IMR-90 (cell line): ENCODE data around the gene CAVIN2. TPM values are rescaled to one million over a fixed set of nuclear protein-coding genes. Genes with fewer than 3 reads are reported as not detected.

Source experiments
- ATAC-seq: fragments of 200-7000 bp; cut with Tn5 transposase; 2 replicates; pipeline ENCODE4 v1.9.1; 2020; ENCODE audit warnings: low read depth, mild to moderate bottlenecking, moderate library complexity
- BruUV-seq: library from RNA; stranded (reverse); fragments of 400-500 nt; replicated peaks from 2 replicates; lab custom pipeline; 2021; lab: Mats Ljungman, UMichigan
- CTCF ChIA-PET: fragments of 300-600 bp; formaldehyde crosslinking; extraction: SDS; loops from one replicate; lab custom pipeline; 2021; ENCODE audit warnings: antibody characterized with exemption; lab: Yijun Ruan, JAX
- POLR2A ChIA-PET: fragments of 300-600 bp; sonication (Branson Sonifier 250); formaldehyde crosslinking; loops from one replicate; lab custom pipeline; 2022; ENCODE audit warnings: antibody characterized with exemption; ENCODE audit not compliant: unreplicated experiment; lab: Charles Lee
- DNase-seq: peaks from one replicate; pipeline ENCODE4 v3.0.0; 2013
- H2AFZ ChIP-seq: replicated peaks from 2 replicates; pipeline ENCODE3; 2013; ENCODE audit warnings: low read length, mild to moderate bottlenecking; ENCODE audit not compliant: poor library complexity
- H2AK5ac ChIP-seq: 2 replicates; pipeline ENCODE4 v1.6.1; 2013; ENCODE audit warnings: low read depth, low read length, inconsistent platforms
- H2AK9ac ChIP-seq: replicated peaks from 2 replicates; pipeline ENCODE3; 2013; ENCODE audit warnings: mild to moderate bottlenecking, low read depth, low read length, moderate library complexity; ENCODE audit not compliant: poor library complexity
- H2BK120ac ChIP-seq: 2 replicates; pipeline ENCODE4 v1.6.1; 2013; ENCODE audit warnings: low read depth, low read length, inconsistent platforms
- H2BK15ac ChIP-seq: 3 replicates; pipeline ENCODE4 v1.6.1; 2013; ENCODE audit warnings: low read depth, low read length, inconsistent platforms
- H2BK20ac ChIP-seq: 2 replicates; pipeline ENCODE4 v1.6.1; 2013; ENCODE audit warnings: low read depth, mild to moderate bottlenecking, inconsistent platforms, low read length, moderate library complexity
- H2BK5ac ChIP-seq: 2 replicates; pipeline ENCODE4 v1.6.1; 2013; ENCODE audit warnings: mild to moderate bottlenecking, low read depth, low read length, inconsistent platforms; ENCODE audit not compliant: poor library complexity, severe bottlenecking
- H3K14ac ChIP-seq: replicated peaks from 2 replicates; pipeline ENCODE4 v1.6.1; 2013; ENCODE audit warnings: low read depth, low read length, inconsistent platforms
- H3K18ac ChIP-seq: 2 replicates; pipeline ENCODE4 v1.6.1; 2013; ENCODE audit warnings: low read depth, low read length, control low read depth
- H3K23ac ChIP-seq: 2 replicates; pipeline ENCODE4 v1.6.1; 2013; ENCODE audit warnings: low read depth, low read length, inconsistent platforms
- H3K27ac ChIP-seq: 2 replicates; pipeline ENCODE4 v1.5.1; 2013; ENCODE audit warnings: mild to moderate bottlenecking, control low read depth, low read length; ENCODE audit not compliant: insufficient read depth
- H3K27me3 ChIP-seq: 2 replicates; pipeline ENCODE4 v1.6.1; 2013; ENCODE audit warnings: low read length; ENCODE audit not compliant: control insufficient read depth, insufficient read depth
- H3K36me3 ChIP-seq: 2 replicates; pipeline ENCODE4 v1.6.1; 2013; ENCODE audit warnings: low read length, mixed read lengths; ENCODE audit not compliant: control insufficient read depth, insufficient read depth
- H3K4ac ChIP-seq: 2 replicates; pipeline ENCODE4 v1.6.1; 2013; ENCODE audit warnings: low read depth, low read length, inconsistent platforms
- H3K4me1 ChIP-seq: 2 replicates; pipeline ENCODE4 v1.6.1; 2013; ENCODE audit warnings: low read length, mixed read lengths; ENCODE audit not compliant: control insufficient read depth, insufficient read depth
- H3K4me2 ChIP-seq: 2 replicates; pipeline ENCODE4 v1.6.1; 2013; ENCODE audit warnings: low read depth, mild to moderate bottlenecking, control low read depth, low read length, moderate library complexity
- H3K4me3 ChIP-seq: 2 replicates; pipeline ENCODE4 v1.5.1; 2013; ENCODE audit warnings: low read depth, mild to moderate bottlenecking, control low read depth, low read length, moderate library complexity; ENCODE audit not compliant: insufficient read depth
- H3K56ac ChIP-seq: 2 replicates; pipeline ENCODE4 v1.6.1; 2013; ENCODE audit warnings: low read length, inconsistent platforms; ENCODE audit not compliant: insufficient read depth; ENCODE audit errors: extremely low read depth
- H3K79me1 ChIP-seq, 2 experiments: 2 replicates each; pipeline ENCODE4 v1.6.1; 2013; ENCODE audit warnings: low read length in 2 of 2, inconsistent platforms in 1 of 2, low read depth in 1 of 2
- H3K9ac ChIP-seq: 2 replicates; pipeline ENCODE4 v1.6.1; 2013; ENCODE audit warnings: low read depth, low read length, control low read depth
- H3K9me1 ChIP-seq: 2 replicates; pipeline ENCODE4 v1.6.1; 2013; ENCODE audit warnings: low read length, inconsistent platforms; ENCODE audit not compliant: insufficient read depth
- H3K9me3 ChIP-seq: 2 replicates; pipeline ENCODE4 v1.6.1; 2013; ENCODE audit warnings: low read length; ENCODE audit not compliant: control insufficient read depth, insufficient read depth
- H4K20me1 ChIP-seq: 2 replicates; pipeline ENCODE4 v1.6.1; 2013; ENCODE audit warnings: low read length, inconsistent platforms; ENCODE audit not compliant: insufficient read depth
- H4K5ac ChIP-seq: 2 replicates; pipeline ENCODE4 v1.6.1; 2013; ENCODE audit warnings: mild to moderate bottlenecking, low read depth, low read length, control low read depth
- H4K8ac ChIP-seq, 2 experiments: 2 replicates each; pipeline ENCODE4 v1.6.1; 2013; ENCODE audit warnings: low read depth in 2 of 2, low read length in 2 of 2, control low read depth in 1 of 2, inconsistent platforms in 1 of 2
- H4K91ac ChIP-seq: 2 replicates; pipeline ENCODE4 v1.6.1; 2013; ENCODE audit warnings: low read depth, low read length, inconsistent platforms; ENCODE audit not compliant: insufficient read depth
- CEBPB ChIP-seq: IDR thresholded peaks from 2 replicates; pipeline ENCODE4 v1.6.1; 2012; ENCODE audit warnings: low read depth, low read length, improper control_type of control experiment
- CHD1 ChIP-seq: IDR thresholded peaks from 2 replicates; pipeline ENCODE4 v1.6.1; 2012; ENCODE audit warnings: low read depth, low read length, improper control_type of control experiment
- CTCF ChIP-seq: conservative IDR thresholded peaks from 2 replicates; pipeline ENCODE4 v1.5.1; 2012; ENCODE audit warnings: mild to moderate bottlenecking, low read depth, low read length, improper control_type of control experiment
- RAD21 ChIP-seq: IDR thresholded peaks from 2 replicates; pipeline ENCODE4 v1.6.1; 2012; ENCODE audit warnings: low read length, improper control_type of control experiment
- RCOR1 ChIP-seq: IDR thresholded peaks from 2 replicates; pipeline ENCODE4 v1.6.1; 2012; ENCODE audit warnings: mild to moderate bottlenecking, low read length, improper control_type of control experiment; ENCODE audit not compliant: insufficient replicate concordance
- SMC3 ChIP-seq: fragments of 150-350 bp; IDR thresholded peaks from 2 replicates; pipeline ENCODE4 v1.6.1; 2016; ENCODE audit warnings: low read depth, mild to moderate bottlenecking, antibody characterized with exemption, low read length, moderate library complexity
- USF2 ChIP-seq: fragments of 150-350 bp; IDR thresholded peaks from 2 replicates; pipeline ENCODE4 v1.6.1; 2017; ENCODE audit warnings: mild to moderate bottlenecking, antibody characterized with exemption, low read length, low read depth
- WGBS, 2 experiments: methylation state at CpG; one replicate each; pipeline versions ENCODE4 v1.1.5 to v1.1.7; 2013; ENCODE audit warnings: missing lambda C conversion rate in 2 of 2; ENCODE audit not compliant: insufficient read length in 1 of 2; ENCODE audit errors: extremely low coverage in 2 of 2; 5-methylcytosine and 5-hydroxymethylcytosine counted together
- dilution Hi-C: fragments of 300-500 bp; cut with HindIII; formaldehyde crosslinking; loops from one replicate; pipeline ENCODE4 v1.14.3; 2018; ENCODE audit warnings: low sequenced_read_pairs; ENCODE audit not compliant: unreplicated experiment
- in situ Hi-C: fragments of 300-500 bp; cut with MboI; formaldehyde crosslinking; loops from 3 replicates; pipeline ENCODE4 v1.14.3; 2019; ENCODE audit warnings: low sequenced_read_pairs, inconsistent platforms, mixed read lengths
- intact Hi-C: fragments of 100-400 bp; cut with micrococcal nuclease; formaldehyde crosslinking; loops from 2 replicates; pipeline ENCODE4 v1.10.0; 2022
- polyA plus RNA-seq, 3 experiments: library from polyadenylated mRNA; depleted of rRNA; stranded (reverse); fragments of >200 nt; gene quantifications; 2 replicates each; pipeline ENCODE4 v1.2.3, GENCODE V29; 2012; ENCODE audit warnings: low replicate concordance in 1 of 3
- total RNA-seq: library from RNA; depleted of rRNA; stranded (reverse); fragments of >200 nt; gene quantifications from 2 replicates; pipeline ENCODE4 v1.2.3, GENCODE V29; 2012

Gene CAVIN2
- total and polyA plus RNA-seq, 2 of the 4 experiments (the other 2 are of a cell fraction), result 7.7 to 11.5 TPM

- H3K9me1 ChIP-seq, result peaks cover 3% of the 10 kb centered on the region; the same call in 1 of the 2 replicates
- dilution Hi-C loops (no loop called here), intact Hi-C loops (no loop called here), in situ Hi-C loops (no loop called here)
- DNase-seq (no peak), ATAC-seq (no peak)
- no peak overlapping the region; the same call in 1 of the 2 replicates for H3K18ac ChIP-seq
- TF ChIP-seq USF2, result no peak
- no peak for TF ChIP-seq CTCF
- TF ChIP-seq CHD1, result no peak
- no peak for TF ChIP-seq CEBPB
- TF ChIP-seq RAD21, result no peak
- no peak for TF ChIP-seq RCOR1
- no peak for TF ChIP-seq SMC3
- 0 out of 3 replicates have a peak overlapping the region, but pooled peaks have one; percentile 9 for H2BK15ac ChIP-seq
- H3K23ac ChIP-seq, result no peak overlapping the region
- H3K9ac ChIP-seq, result no peak overlapping the region
- no peak overlapping the region for H2AK5ac ChIP-seq
- H3K14ac ChIP-seq, result no peak overlapping the region
- H3K4ac ChIP-seq, result no peak overlapping the region
- no peak overlapping the region for H2BK5ac ChIP-seq
- no peaks in the 10 kb centered on the region for H3K79me1 ChIP-seq
- no peaks in the 10 kb centered on the region for H3K4me1 ChIP-seq
- H3K4me3 ChIP-seq, result no peak overlapping the region
- WGBS, 2 experiments, result no CpG with 5 or more reads among the region's 3 CpGs
- no peak overlapping the region for H3K27ac ChIP-seq
- H2BK20ac ChIP-seq, result no peak overlapping the region
- no peaks in the 10 kb centered on the region for H4K20me1 ChIP-seq
- H4K8ac ChIP-seq, result no peak overlapping the region
- H3K9me3 ChIP-seq, result no peaks in the 10 kb centered on the region; the same call in 1 of the 2 replicates
- H2BK120ac ChIP-seq, result no peak overlapping the region
- H4K91ac ChIP-seq, result no peak overlapping the region
- ChIA-PET POLR2A (no interaction called here), CTCF (interaction anchor here (1.0 kb wide), 1 partner anchor 274 kb away, joined by 3 read pairs; no protein-coding TSS in a partner anchor)
- no peak overlapping the region for H2AFZ ChIP-seq
- no peak overlapping the region for H3K56ac ChIP-seq
- no TSS peak for BruUV-seq
- no peak overlapping the region for H3K4me2 ChIP-seq
- H2AK9ac ChIP-seq, result no peak overlapping the region
- H4K5ac ChIP-seq, result no peak overlapping the region
- H3K36me3 ChIP-seq, result no peaks in the 10 kb centered on the region
- H3K27me3 ChIP-seq, result no peaks in the 10 kb centered on the region
Observed at GRCh38 chr2:191888400-191889166, 41.7 kb upstream of the CAVIN2 start.
